ENCODE data around the gene IKZF1. TPM values are rescaled to one million over a fixed set of nuclear protein-coding genes. Genes with fewer than 3 reads are reported as not detected.

IKZF1 gene
- total RNA-seq, 1 experiment from 2014 or later, result 3.7 TPM

- H3K9me3 ChIP-seq (ENCODE audit: low read depth, low read length, poor library complexity, severe bottlenecking), result peaks cover 5% of the 10 kb centered on the region
- no TSS peak for BruUV-seq (replicated peaks)
- H3K27me3 ChIP-seq (replicated peaks; ENCODE audit: insufficient read depth, low read depth, low read length, poor library complexity), result no peaks in the 10 kb centered on the region
- CTCF ChIA-PET, result no interaction called here
- TF ChIP-seq CTCF (conservative IDR thresholded peaks at IDR 0.05; ENCODE audit: low read depth, low read length) (no peak), EZH2 (IDR thresholded peaks at IDR 0.05; ENCODE audit: borderline replicate concordance, low read depth, low read length, poor library complexity, severe bottlenecking) (no peak)
- no peak for DNase-seq (ENCODE audit: low spot score)
- no peak overlapping the region for H3K27ac ChIP-seq (ENCODE audit: low read depth, low read length, poor library complexity, severe bottlenecking)
- POLR2A ChIA-PET (ENCODE audit: low non-redundant PET), result no interaction called here
- no peak overlapping the region for H3K4me3 ChIP-seq (ENCODE audit: low read depth, low read length, poor library complexity, severe bottlenecking)
- no peaks in the 10 kb centered on the region for H3K36me3 ChIP-seq (ENCODE audit: insufficient read depth, low read length, poor library complexity, severe bottlenecking)
- intact Hi-C loops (cut with micrococcal nuclease; ENCODE audit: unreplicated experiment), result no loop called here
- no peaks in the 10 kb centered on the region for H3K4me1 ChIP-seq (ENCODE audit: insufficient read depth, low read length, poor library complexity, severe bottlenecking)
Observed at GRCh38 chr7:50370884-50371283, 66.4 kb downstream of the IKZF1 start.

- intact Hi-C loops (cut with micrococcal nuclease; ENCODE audit: unreplicated experiment), result no loop called here
- Histone ChIP-seq H3K9me3 (ENCODE audit: low read depth, low read length, poor library complexity, severe bottlenecking) (peaks cover 5% of the 10 kb centered on the region), H3K4me1 (ENCODE audit: insufficient read depth, low read length, poor library complexity, severe bottlenecking) (no peaks in the 10 kb centered on the region), H3K36me3 (ENCODE audit: insufficient read depth, low read length, poor library complexity, severe bottlenecking) (no peaks in the 10 kb centered on the region), H3K27me3 (replicated peaks; ENCODE audit: insufficient read depth, low read depth, low read length, poor library complexity) (no peaks in the 10 kb centered on the region), H3K4me3 (ENCODE audit: low read depth, low read length, poor library complexity, severe bottlenecking) (no peak overlapping the region), H3K27ac (ENCODE audit: low read depth, low read length, poor library complexity, severe bottlenecking) (no peak overlapping the region)
- ChIA-PET CTCF (no interaction called here), POLR2A (ENCODE audit: low non-redundant PET) (no interaction called here)
- TF ChIP-seq EZH2 (IDR thresholded peaks at IDR 0.05; ENCODE audit: borderline replicate concordance, low read depth, low read length, poor library complexity, severe bottlenecking), result no peak
- no peak for TF ChIP-seq CTCF (conservative IDR thresholded peaks at IDR 0.05; ENCODE audit: low read depth, low read length)
- no TSS peak for BruUV-seq (replicated peaks)
- no peak for DNase-seq (ENCODE audit: low spot score)
Observed at GRCh38 chr7:50371551-50372021, 67.1 kb downstream of the IKZF1 start.

GRCh38 chr7:50372923-50373322, 68.4 kb downstream of the IKZF1 start:
- ChIA-PET POLR2A (ENCODE audit: low non-redundant PET) (no interaction called here), CTCF (no interaction called here)
- TF ChIP-seq CTCF (conservative IDR thresholded peaks at IDR 0.05; ENCODE audit: low read depth, low read length), result no peak
- no peak for TF ChIP-seq EZH2 (IDR thresholded peaks at IDR 0.05; ENCODE audit: borderline replicate concordance, low read depth, low read length, poor library complexity, severe bottlenecking)
- intact Hi-C loops (cut with micrococcal nuclease; ENCODE audit: unreplicated experiment), result no loop called here
- Histone ChIP-seq H3K9me3 (ENCODE audit: low read depth, low read length, poor library complexity, severe bottlenecking) (peaks cover 5% of the 10 kb centered on the region), H3K4me3 (ENCODE audit: low read depth, low read length, poor library complexity, severe bottlenecking) (no peak overlapping the region), H3K36me3 (ENCODE audit: insufficient read depth, low read length, poor library complexity, severe bottlenecking) (no peaks in the 10 kb centered on the region), H3K27ac (ENCODE audit: low read depth, low read length, poor library complexity, severe bottlenecking) (no peak overlapping the region), H3K27me3 (replicated peaks; ENCODE audit: insufficient read depth, low read depth, low read length, poor library complexity) (no peaks in the 10 kb centered on the region), H3K4me1 (ENCODE audit: insufficient read depth, low read length, poor library complexity, severe bottlenecking) (no peaks in the 10 kb centered on the region)
- BruUV-seq (replicated peaks), result no TSS peak
- DNase-seq (ENCODE audit: low spot score), result no peak

Measured in A673 (cell line).